DOHH2 (cell line): Measurements from ENCODE around the gene DLGAP1.

Experiments used
- H3F3A ChIP-seq: fragments of 200-600 bp; sonication (generic), shearing (Covaris generic); 2 replicates; pipeline ENCODE4 v1.6.0; 2016; ENCODE audit warnings: antibody characterized with exemption, mild to moderate bottlenecking; ENCODE audit not compliant: control insufficient read depth, insufficient read depth
- H3K27ac ChIP-seq: fragments of 200-600 bp; sonication (generic); 2 replicates; pipeline ENCODE4 v1.5.1; 2014; ENCODE audit warnings: low read depth, mild to moderate bottlenecking, low read length, moderate library complexity
- H3K27me3 ChIP-seq: fragments of 200-600 bp; sonication (generic); 2 replicates; pipeline ENCODE4 v1.6.1; 2014; ENCODE audit warnings: mild to moderate bottlenecking, low read length, mixed read lengths; ENCODE audit not compliant: control insufficient read depth
- H3K36me3 ChIP-seq: fragments of 200-600 bp; sonication (generic); 2 replicates; pipeline ENCODE4 v1.6.1; 2014; ENCODE audit warnings: mild to moderate bottlenecking, low read length, moderate library complexity, mixed read lengths; ENCODE audit not compliant: control insufficient read depth
- H3K4me1 ChIP-seq: fragments of 200-600 bp; sonication (generic); 2 replicates; pipeline ENCODE4 v1.6.1; 2014; ENCODE audit warnings: mild to moderate bottlenecking, low read length, mixed read lengths; ENCODE audit not compliant: control insufficient read depth
- H3K4me2 ChIP-seq: fragments of 200-600 bp; sonication (generic); 2 replicates; pipeline ENCODE4 v1.6.0; 2014; ENCODE audit warnings: mild to moderate bottlenecking, low read length, moderate library complexity
- H3K4me3 ChIP-seq: fragments of 200-600 bp; sonication (generic); 2 replicates; pipeline ENCODE4 v1.5.1; 2014; ENCODE audit warnings: mild to moderate bottlenecking, low read length, mixed read lengths
- H3K79me2 ChIP-seq: fragments of 200-600 bp; sonication (generic); 2 replicates; pipeline ENCODE4 v1.6.1; 2014; ENCODE audit warnings: mild to moderate bottlenecking, low read length, mixed read lengths; ENCODE audit not compliant: control insufficient read depth
- H3K9me2 ChIP-seq: fragments of 200-600 bp; sonication (generic); replicated peaks from 2 replicates; pipeline ENCODE4 v1.6.1; 2014; ENCODE audit warnings: mild to moderate bottlenecking, low read length, mixed read lengths; ENCODE audit not compliant: control insufficient read depth
- H3K9me3 ChIP-seq: fragments of 200-600 bp; sonication (generic); 2 replicates; pipeline ENCODE4 v1.6.1; 2014; ENCODE audit warnings: antibody characterized with exemption, low read length, mixed read lengths; ENCODE audit not compliant: control insufficient read depth, insufficient read depth
- H4K20me1 ChIP-seq: fragments of 200-600 bp; sonication (generic); 2 replicates; pipeline ENCODE4 v1.6.0; 2014; ENCODE audit warnings: low read depth, mild to moderate bottlenecking, antibody characterized with exemption, low read length, moderate library complexity; ENCODE audit not compliant: control insufficient read depth, insufficient read depth
- EZH2phosphoT487 ChIP-seq: fragments of 200-600 bp; sonication (generic); IDR thresholded peaks from 2 replicates; pipeline ENCODE4 v1.6.1; 2017; ENCODE audit warnings: borderline replicate concordance, mild to moderate bottlenecking, antibody characterized with exemption, low read length, moderate library complexity, mixed read lengths
- TF ChIP-seq, protein P1 (sequence below): fragments of 200-600 bp; sonication (generic); IDR thresholded peaks from one replicate; pipeline ENCODE4 v1.5.1; 2014; ENCODE audit warnings: antibody characterized with exemption, mild to moderate bottlenecking, low read depth, low read length; ENCODE audit not compliant: poor library complexity, severe bottlenecking

The DLGAP1 gene

DNA sequence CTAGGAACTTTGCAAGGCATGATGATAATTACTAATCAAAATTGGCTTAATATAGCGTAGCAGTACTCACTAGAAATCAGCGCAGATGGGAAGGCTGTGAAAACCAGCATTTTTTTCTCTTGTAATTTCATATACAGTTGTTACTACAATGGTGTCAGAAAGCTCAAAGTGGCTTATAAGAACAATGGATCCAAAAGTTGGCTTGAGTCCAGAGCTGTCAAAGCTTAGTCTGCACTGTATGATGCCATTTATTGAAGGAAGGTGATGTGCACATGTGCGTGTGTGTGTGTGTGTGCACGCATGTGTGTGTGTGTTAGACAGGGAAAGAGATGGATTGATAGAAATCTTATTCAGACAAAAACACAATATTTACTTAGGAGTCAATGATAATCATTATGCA, 663.9 kb downstream of the DLGAP1 start:
- Histone ChIP-seq H3F3A (no peaks in the 10 kb centered on the region), H3K36me3 (no peaks in the 10 kb centered on the region), H3K4me3 (no peak overlapping the region), H3K9me3 (no peaks in the 10 kb centered on the region), H3K4me2 (no peak overlapping the region), H3K27me3 (no peaks in the 10 kb centered on the region; the same call in 1 of the 2 replicates), H3K9me2 (no peaks in the 10 kb centered on the region), H3K4me1 (no peaks in the 10 kb centered on the region), H4K20me1 (no peaks in the 10 kb centered on the region), H3K79me2 (no peaks in the 10 kb centered on the region), H3K27ac (no peak overlapping the region)
- TF ChIP-seq, protein P1, sequence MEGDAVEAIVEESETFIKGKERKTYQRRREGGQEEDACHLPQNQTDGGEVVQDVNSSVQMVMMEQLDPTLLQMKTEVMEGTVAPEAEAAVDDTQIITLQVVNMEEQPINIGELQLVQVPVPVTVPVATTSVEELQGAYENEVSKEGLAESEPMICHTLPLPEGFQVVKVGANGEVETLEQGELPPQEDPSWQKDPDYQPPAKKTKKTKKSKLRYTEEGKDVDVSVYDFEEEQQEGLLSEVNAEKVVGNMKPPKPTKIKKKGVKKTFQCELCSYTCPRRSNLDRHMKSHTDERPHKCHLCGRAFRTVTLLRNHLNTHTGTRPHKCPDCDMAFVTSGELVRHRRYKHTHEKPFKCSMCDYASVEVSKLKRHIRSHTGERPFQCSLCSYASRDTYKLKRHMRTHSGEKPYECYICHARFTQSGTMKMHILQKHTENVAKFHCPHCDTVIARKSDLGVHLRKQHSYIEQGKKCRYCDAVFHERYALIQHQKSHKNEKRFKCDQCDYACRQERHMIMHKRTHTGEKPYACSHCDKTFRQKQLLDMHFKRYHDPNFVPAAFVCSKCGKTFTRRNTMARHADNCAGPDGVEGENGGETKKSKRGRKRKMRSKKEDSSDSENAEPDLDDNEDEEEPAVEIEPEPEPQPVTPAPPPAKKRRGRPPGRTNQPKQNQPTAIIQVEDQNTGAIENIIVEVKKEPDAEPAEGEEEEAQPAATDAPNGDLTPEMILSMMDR = no peak
- no peak for TF ChIP-seq EZH2phosphoT487

- Histone ChIP-seq H3K4me3 (no peak overlapping the region), H3K36me3 (no peaks in the 10 kb centered on the region), H3K4me2 (no peak overlapping the region), H3K79me2 (no peaks in the 10 kb centered on the region), H4K20me1 (no peaks in the 10 kb centered on the region), H3K27me3 (no peaks in the 10 kb centered on the region; the same call in 1 of the 2 replicates), H3K4me1 (no peaks in the 10 kb centered on the region), H3K9me2 (no peaks in the 10 kb centered on the region), H3K27ac (no peak overlapping the region), H3K9me3 (no peaks in the 10 kb centered on the region), H3F3A (no peaks in the 10 kb centered on the region)
- no peak for TF ChIP-seq EZH2phosphoT487
- TF ChIP-seq, protein P1 = no peak
Measured at GRCh38 chr18:3790703-3791102, 664.4 kb downstream of the DLGAP1 start.

DNA sequence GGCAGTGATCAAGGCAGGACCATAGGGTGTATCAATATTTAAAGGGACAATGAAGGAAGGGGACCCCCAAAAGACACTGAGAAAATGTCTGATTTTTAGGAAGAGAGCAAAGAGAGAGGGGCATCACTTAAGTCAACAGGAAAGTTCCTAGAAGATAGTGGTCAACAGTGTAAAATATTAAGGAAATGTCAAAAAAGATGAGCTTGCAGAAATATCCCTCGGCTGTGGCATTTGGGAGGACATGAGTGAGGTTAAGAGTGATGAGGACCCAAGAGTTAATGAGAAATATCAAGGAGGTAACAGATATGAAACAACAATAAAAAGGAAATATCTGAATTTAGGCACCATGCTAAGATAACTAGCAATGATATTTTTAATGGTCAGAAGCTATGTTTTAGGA, 665.6 kb downstream of the DLGAP1 start:
- no peak overlapping the region for H3K27ac ChIP-seq
- TF ChIP-seq, protein P1 = no peak
- no peak for TF ChIP-seq EZH2phosphoT487
- H3K4me2 ChIP-seq = no peak overlapping the region
- H3K27me3 ChIP-seq = no peaks in the 10 kb centered on the region; the same call in 1 of the 2 replicates
- H3K4me1 ChIP-seq = no peaks in the 10 kb centered on the region
- no peaks in the 10 kb centered on the region for H3K36me3 ChIP-seq
- no peaks in the 10 kb centered on the region for H4K20me1 ChIP-seq
- no peaks in the 10 kb centered on the region for H3F3A ChIP-seq
- no peak overlapping the region for H3K4me3 ChIP-seq
- no peaks in the 10 kb centered on the region for H3K9me2 ChIP-seq
- H3K9me3 ChIP-seq = no peaks in the 10 kb centered on the region
- no peaks in the 10 kb centered on the region for H3K79me2 ChIP-seq
